Measurements from ENCODE around the gene ANKS4B. TPM values are rescaled to one million over a fixed set of nuclear protein-coding genes. Genes with fewer than 3 reads are reported as not detected.
A peak's percentile ranks its signal among the peaks of the same experiment; 100 is the strongest.

Gene ANKS4B
- total and polyA plus RNA-seq, 2 of the 8 experiments (the other 6 are each of a cell fraction or from before 2014, with no cell fraction given) = 0.06 to 0.15 TPM

- TF ChIP-seq KDM1A (IDR thresholded peaks at IDR 0.05; ENCODE audit: borderline replicate concordance, low read length) (no peak), RXRA (IDR thresholded peaks at IDR 0.05; ENCODE audit: insufficient read depth, low read depth, low read length) (no peak), RFX5 (IDR thresholded peaks at IDR 0.05; ENCODE audit: borderline replicate concordance, low read depth, low read length) (no peak), SAP30 (IDR thresholded peaks at IDR 0.05; ENCODE audit: insufficient read depth, insufficient replicate concordance, low read length) (peak; percentile 73), EZH2 (IDR thresholded peaks at IDR 0.05; ENCODE audit: low read depth, low read length, severe bottlenecking) (no peak), ASH2L (IDR thresholded peaks at IDR 0.05; ENCODE audit: low read length) (no peak), CHD1 (IDR thresholded peaks at IDR 0.05; ENCODE audit: low read depth, low read length) (no peak), FOSL1 (IDR thresholded peaks at IDR 0.05; ENCODE audit: insufficient read depth, low read depth, low read length) (no peak), CBX5 (IDR thresholded peaks at IDR 0.05; ENCODE audit: low read depth, low read length) (no peak), JUND (IDR thresholded peaks at IDR 0.05; ENCODE audit: low read length) (no peak), EGR1 (IDR thresholded peaks at IDR 0.05; ENCODE audit: borderline replicate concordance, low read depth, low read length) (no peak), SIRT6 (IDR thresholded peaks at IDR 0.05; ENCODE audit: low read length) (no peak), GTF2F1 (IDR thresholded peaks at IDR 0.05; ENCODE audit: borderline replicate concordance, low read depth, low read length) (no peak), POU5F1 (IDR thresholded peaks at IDR 0.05; ENCODE audit: low read depth, low read length) (no peak), TCF12 (IDR thresholded peaks at IDR 0.05; ENCODE audit: low read depth, low read length) (no peak), BRCA1 (IDR thresholded peaks at IDR 0.05; ENCODE audit: low read depth, low read length) (no peak), ZNF274 (IDR thresholded peaks at IDR 0.05; ENCODE audit: borderline replicate concordance, extremely low read depth, low read length) (no peak), KDM5A (IDR thresholded peaks at IDR 0.05; ENCODE audit: low read length) (no peak)
- TF ChIP-seq, protein P1, sequence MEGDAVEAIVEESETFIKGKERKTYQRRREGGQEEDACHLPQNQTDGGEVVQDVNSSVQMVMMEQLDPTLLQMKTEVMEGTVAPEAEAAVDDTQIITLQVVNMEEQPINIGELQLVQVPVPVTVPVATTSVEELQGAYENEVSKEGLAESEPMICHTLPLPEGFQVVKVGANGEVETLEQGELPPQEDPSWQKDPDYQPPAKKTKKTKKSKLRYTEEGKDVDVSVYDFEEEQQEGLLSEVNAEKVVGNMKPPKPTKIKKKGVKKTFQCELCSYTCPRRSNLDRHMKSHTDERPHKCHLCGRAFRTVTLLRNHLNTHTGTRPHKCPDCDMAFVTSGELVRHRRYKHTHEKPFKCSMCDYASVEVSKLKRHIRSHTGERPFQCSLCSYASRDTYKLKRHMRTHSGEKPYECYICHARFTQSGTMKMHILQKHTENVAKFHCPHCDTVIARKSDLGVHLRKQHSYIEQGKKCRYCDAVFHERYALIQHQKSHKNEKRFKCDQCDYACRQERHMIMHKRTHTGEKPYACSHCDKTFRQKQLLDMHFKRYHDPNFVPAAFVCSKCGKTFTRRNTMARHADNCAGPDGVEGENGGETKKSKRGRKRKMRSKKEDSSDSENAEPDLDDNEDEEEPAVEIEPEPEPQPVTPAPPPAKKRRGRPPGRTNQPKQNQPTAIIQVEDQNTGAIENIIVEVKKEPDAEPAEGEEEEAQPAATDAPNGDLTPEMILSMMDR (IDR thresholded peaks at IDR 0.05; ENCODE audit: control extremely low read depth in 1 of 3, insufficient read depth in 1 of 3, low read depth in 1 of 3, low read length in 3 of 3) = peak in 2 of 3 experiments; percentile 23 to 40; a peak in 2 of 4 replicates
- TF ChIP-seq, protein P2, sequence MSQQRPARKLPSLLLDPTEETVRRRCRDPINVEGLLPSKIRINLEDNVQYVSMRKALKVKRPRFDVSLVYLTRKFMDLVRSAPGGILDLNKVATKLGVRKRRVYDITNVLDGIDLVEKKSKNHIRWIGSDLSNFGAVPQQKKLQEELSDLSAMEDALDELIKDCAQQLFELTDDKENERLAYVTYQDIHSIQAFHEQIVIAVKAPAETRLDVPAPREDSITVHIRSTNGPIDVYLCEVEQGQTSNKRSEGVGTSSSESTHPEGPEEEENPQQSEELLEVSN (IDR thresholded peaks at IDR 0.05) = peak; percentile 22; the same call in 1 of the 2 replicates
These were observed 67.8 kb downstream of the ANKS4B start (continued) for GRCh38 chr16:21301168-21301894.

Measured in H1 (cell line).